ENCODE results near the gene CC2D1B.

CC2D1B gene

GRCh38 chr1:52305417-52306226 is 60.4 kb downstream of the CC2D1B start:
- DNase-seq: no peak
